Activated CD8-positive, alpha-beta T cell treated with anti-CD3 and anti-CD28 coated beads for 36 hours (primary cell): ENCODE results near the gene NANOS2. TPM values are rescaled to one million over a fixed set of nuclear protein-coding genes. Genes with fewer than 3 reads are reported as not detected.
A peak's percentile ranks its signal among the peaks of the same experiment; 100 is the strongest.

ENCODE experiments used
- ATAC-seq: fragments of 200-7000 bp; cut with Tn5 transposase; one replicate; pipeline ENCODE4 v1.10.0; 2021; ENCODE audit warnings: mild to moderate bottlenecking, moderate library complexity
- CTCF ChIA-PET: fragments of 350-600 bp; sonication (Branson Sonifier 250); formaldehyde crosslinking; loops from one replicate; lab custom pipeline; 2021; ENCODE audit warnings: antibody characterized with exemption; lab: Charles Lee
- POLR2A ChIA-PET: fragments of 350-600 bp; sonication (Branson Sonifier 250); formaldehyde crosslinking; loops from one replicate; lab custom pipeline; 2021; ENCODE audit warnings: antibody characterized with exemption; lab: Charles Lee
- DNase-seq: peaks from one replicate; pipeline ENCODE4 v3.0.0-alpha.2; 2020
- H3K27ac Mint-ChIP-seq: one replicate; pipeline ENCODE4 v1.8.0; 2021; ENCODE audit warnings: mild to moderate bottlenecking, mixed read lengths
- H3K27me3 Mint-ChIP-seq: one replicate; pipeline ENCODE4 v1.8.0; 2021; ENCODE audit warnings: mixed read lengths
- H3K36me3 Mint-ChIP-seq: one replicate; pipeline ENCODE4 v1.8.0; 2021; ENCODE audit warnings: low read depth, mixed read lengths
- H3K4me1 Mint-ChIP-seq: one replicate; pipeline ENCODE4 v1.8.0; 2021; ENCODE audit warnings: low read depth, mixed read lengths
- H3K4me3 Mint-ChIP-seq: one replicate; pipeline ENCODE4 v1.8.0; 2021; ENCODE audit warnings: mild to moderate bottlenecking, moderate library complexity, mixed read lengths
- H3K9me3 Mint-ChIP-seq: one replicate; pipeline ENCODE4 v1.8.0; 2021; ENCODE audit warnings: mixed read lengths
- CTCF ChIP-seq: fragments of 200-600 bp; IDR thresholded peaks from one replicate; pipeline ENCODE4 v1.8.0; 2022; ENCODE audit warnings: antibody characterized with exemption, mild to moderate bottlenecking
- intact Hi-C: fragments of 100-400 bp; cut with micrococcal nuclease; formaldehyde crosslinking; loops from one replicate; pipeline ENCODE4 v1.10.0; 2022
- total RNA-seq, 2 experiments: library from RNA; stranded (reverse); gene quantifications; one replicate each; pipeline ENCODE4 v1.2.3, GENCODE V29; 2021

The NANOS2 gene
- total RNA-seq, 2 experiments from 2014 or later = not detected

GRCh38 chr19:45952686-45953505, 38.3 kb upstream of the NANOS2 start:
- TF ChIP-seq CTCF = no peak
- H3K36me3 Mint-ChIP-seq = no peaks in the 10 kb centered on the region
- H3K27me3 Mint-ChIP-seq = peaks cover 29% of the 10 kb centered on the region
- intact Hi-C loops = no loop called here
- CTCF ChIA-PET = no interaction called here
- no peaks in the 10 kb centered on the region for H3K9me3 Mint-ChIP-seq
- POLR2A ChIA-PET = interaction anchor here (1.3 kb wide), 1 partner anchor 88 kb away, joined by 3 read pairs; no protein-coding TSS in a partner anchor
- no peak overlapping the region for H3K27ac Mint-ChIP-seq
- ATAC-seq (peak; percentile 65), DNase-seq (peak; percentile 57)
- peaks cover 6% of the 10 kb centered on the region for H3K4me1 Mint-ChIP-seq
- peak overlapping the region; percentile 57 for H3K4me3 Mint-ChIP-seq

- no peak for TF ChIP-seq CTCF
- Mint-ChIP-seq H3K27ac (no peak overlapping the region), H3K36me3 (no peaks in the 10 kb centered on the region), H3K9me3 (no peaks in the 10 kb centered on the region), H3K4me1 (peaks cover 6% of the 10 kb centered on the region), H3K27me3 (peaks cover 29% of the 10 kb centered on the region), H3K4me3 (no peak overlapping the region)
- ChIA-PET POLR2A (interaction anchor here (1.3 kb wide), 1 partner anchor 88 kb away, joined by 3 read pairs; no protein-coding TSS in a partner anchor), CTCF (interaction anchor here (1.7 kb wide), 1 partner anchor 64 kb away, joined by 4 read pairs; no protein-coding TSS in a partner anchor)
- ATAC-seq (no peak), DNase-seq (no peak)
- intact Hi-C loops = no loop called here
These were observed 37.7 kb upstream of the NANOS2 start for GRCh38 chr19:45952341-45952685.

GRCh38 chr19:45947926-45948325, 33.3 kb upstream of the NANOS2 start:
- peaks cover 15% of the 10 kb centered on the region for H3K27me3 Mint-ChIP-seq
- no peak overlapping the region for H3K4me3 Mint-ChIP-seq
- no peaks in the 10 kb centered on the region for H3K36me3 Mint-ChIP-seq
- DNase-seq (no peak), ATAC-seq (no peak)
- intact Hi-C loops = no loop called here
- no peak for TF ChIP-seq CTCF
- no peak overlapping the region for H3K27ac Mint-ChIP-seq
- peaks cover 2% of the 10 kb centered on the region for H3K4me1 Mint-ChIP-seq
- no peaks in the 10 kb centered on the region for H3K9me3 Mint-ChIP-seq
- POLR2A ChIA-PET = no interaction called here
- CTCF ChIA-PET = interaction anchor here (0.8 kb wide), 1 partner anchor 131 kb away, joined by 3 read pairs; no protein-coding TSS in a partner anchor

- CTCF ChIA-PET = no interaction called here
- intact Hi-C loops = no loop called here
- Mint-ChIP-seq H3K4me3 (no peak overlapping the region), H3K4me1 (peaks cover 5% of the 10 kb centered on the region), H3K27me3 (peaks cover 25% of the 10 kb centered on the region), H3K36me3 (no peaks in the 10 kb centered on the region), H3K9me3 (no peaks in the 10 kb centered on the region), H3K27ac (no peak overlapping the region)
- DNase-seq = no peak
- ATAC-seq = no peak
- POLR2A ChIA-PET = no interaction called here
- TF ChIP-seq CTCF = no peak
These were observed 25.9 kb upstream of the NANOS2 start for GRCh38 chr19:45940515-45940805.

- H3K27ac Mint-ChIP-seq = no peak overlapping the region
- peaks cover 26% of the 10 kb centered on the region for H3K27me3 Mint-ChIP-seq
- no peaks in the 10 kb centered on the region for H3K9me3 Mint-ChIP-seq
- ChIA-PET POLR2A (no interaction called here), CTCF (no interaction called here)
- no peak for ATAC-seq
- DNase-seq = no peak
- intact Hi-C loops = no loop called here
- no peaks in the 10 kb centered on the region for H3K36me3 Mint-ChIP-seq
- TF ChIP-seq CTCF = no peak
- H3K4me3 Mint-ChIP-seq = no peak overlapping the region
- H3K4me1 Mint-ChIP-seq = peaks cover 5% of the 10 kb centered on the region
These were observed 25.4 kb upstream of the NANOS2 start for GRCh38 chr19:45939792-45940514.
